GM19463 (cell line): ENCODE results near the gene SLC35F1.

ENCODE experiments used
- ATAC-seq: cut with Tn5 transposase; IDR thresholded peaks from one replicate; pipeline ENCODE4 v1.9.1; 2021; ENCODE audit warnings: mild to moderate bottlenecking, moderate library complexity; ENCODE audit not compliant: unreplicated experiment

Gene SLC35F1

GRCh38 chr6:118306392-118307238 is 399.6 kb downstream of the SLC35F1 start:
- ATAC-seq: no peak

GRCh38 chr6:118307581-118307980 is 400.5 kb downstream of the SLC35F1 start:
- ATAC-seq: no peak

GRCh38 chr6:118309337-118310093 is 402.5 kb downstream of the SLC35F1 start:
- ATAC-seq: no peak

- ATAC-seq: no peak
Observed at GRCh38 chr6:118313208-118313607, 406.1 kb downstream of the SLC35F1 start.

- ATAC-seq: no peak
Observed at GRCh38 chr6:118313762-118314161, 406.7 kb downstream of the SLC35F1 start.

- peak; percentile 76 for ATAC-seq
Observed at GRCh38 chr6:118316796-118317384, 409.8 kb downstream of the SLC35F1 start.

- peak; percentile 22 for ATAC-seq
Observed at GRCh38 chr6:118317581-118318563, 410.8 kb downstream of the SLC35F1 start.

GRCh38 chr6:118318648-118319047 is 411.6 kb downstream of the SLC35F1 start:
- ATAC-seq: no peak

- no peak for ATAC-seq
Observed at GRCh38 chr6:118319416-118319815, 412.4 kb downstream of the SLC35F1 start.

- ATAC-seq: no peak
Observed at GRCh38 chr6:118319894-118320649, 413.0 kb downstream of the SLC35F1 start.

- ATAC-seq: no peak
Observed at GRCh38 chr6:118320652-118321051, 413.6 kb downstream of the SLC35F1 start.

- ATAC-seq: no peak
Observed at GRCh38 chr6:118324116-118324515, 417.1 kb downstream of the SLC35F1 start.

- no peak for ATAC-seq
Observed at GRCh38 chr6:118325220-118325860, 418.3 kb downstream of the SLC35F1 start.

GRCh38 chr6:118326712-118327111 is 419.6 kb downstream of the SLC35F1 start:
- ATAC-seq: no peak

GRCh38 chr6:118327237-118327636 is 420.2 kb downstream of the SLC35F1 start:
- no peak for ATAC-seq

- ATAC-seq: no peak
Observed at GRCh38 chr6:118333772-118334171, 426.7 kb downstream of the SLC35F1 start.

GRCh38 chr6:118334634-118335033 is 427.6 kb downstream of the SLC35F1 start:
- no peak for ATAC-seq

- no peak for ATAC-seq
Observed at GRCh38 chr6:118335325-118335816, 428.3 kb downstream of the SLC35F1 start.

GRCh38 chr6:118344014-118344670 is 437.1 kb downstream of the SLC35F1 start:
- no peak for ATAC-seq
